SU-DHL-6 (cell line): ENCODE measurements around the gene RASA2.

Experiments
- H2AFZ ChIP-seq: fragments of 200-600 bp; sonication (generic); 2 replicates; pipeline ENCODE4 v1.6.1; 2014; ENCODE audit warnings: low read depth, mild to moderate bottlenecking, moderate library complexity, mixed read lengths, antibody characterized with exemption, low read length; ENCODE audit not compliant: severe bottlenecking
- H3F3A ChIP-seq: fragments of 200-600 bp; shearing (Covaris generic); 2 replicates; pipeline ENCODE4 v1.6.0; 2016; ENCODE audit warnings: antibody characterized with exemption, mild to moderate bottlenecking; ENCODE audit not compliant: insufficient read depth
- H3K27ac ChIP-seq: fragments of 200-600 bp; sonication (generic); 2 replicates; pipeline ENCODE4 v1.5.1; 2016; ENCODE audit warnings: low read depth, mild to moderate bottlenecking, low read length, moderate library complexity, mixed read lengths
- H3K27me3 ChIP-seq: fragments of 200-600 bp; sonication (generic), shearing (Covaris generic); 2 replicates; pipeline ENCODE4 v1.6.0; 2014; ENCODE audit warnings: mild to moderate bottlenecking, low read length
- H3K36me3 ChIP-seq: fragments of 200-600 bp; sonication (generic); 2 replicates; pipeline ENCODE4 v1.6.1; 2014; ENCODE audit warnings: mild to moderate bottlenecking, low read length, mixed read lengths
- H3K4me2 ChIP-seq: fragments of 300-600, 200-600 bp; shearing (Covaris generic), sonication (generic); 2 replicates; pipeline ENCODE4 v1.6.0; 2014; ENCODE audit warnings: low read length, low read depth, mild to moderate bottlenecking; ENCODE audit not compliant: poor library complexity, severe bottlenecking
- H3K4me3 ChIP-seq: fragments of 200-600 bp; sonication (generic); 2 replicates; pipeline ENCODE4 v1.5.1; 2014; ENCODE audit warnings: antibody characterized with exemption, low read length, mild to moderate bottlenecking, mixed read lengths; ENCODE audit not compliant: insufficient read depth, poor library complexity, severe bottlenecking
- H3K79me2 ChIP-seq: fragments of 200-600 bp; sonication (generic); 2 replicates; pipeline ENCODE4 v1.6.1; 2014; ENCODE audit warnings: mild to moderate bottlenecking, low read length, moderate library complexity; ENCODE audit not compliant: insufficient read depth
- H3K9ac ChIP-seq: fragments of 200-600 bp; sonication (generic); 2 replicates; pipeline ENCODE4 v1.7.0; 2014; ENCODE audit warnings: mild to moderate bottlenecking, low read length
- H3K9me2 ChIP-seq: fragments of 200-600 bp; sonication (generic); replicated peaks from 2 replicates; pipeline ENCODE4 v1.6.1; 2014; ENCODE audit warnings: low read length; ENCODE audit not compliant: insufficient read depth
- H3K9me3 ChIP-seq: fragments of 200-600 bp; sonication (generic); 2 replicates; pipeline ENCODE4 v1.6.1; 2014; ENCODE audit warnings: low read length, mixed read lengths; ENCODE audit not compliant: insufficient read depth
- H4K20me1 ChIP-seq: fragments of 200-600 bp; sonication (generic); 2 replicates; pipeline ENCODE4 v1.6.1; 2014; ENCODE audit warnings: low read depth, mild to moderate bottlenecking, antibody characterized with exemption, low read length, moderate library complexity, mixed read lengths
- CTCF ChIP-seq: fragments of 200-600 bp; sonication (generic); IDR thresholded peaks from one replicate; pipeline ENCODE4 v1.5.1; 2017; ENCODE audit warnings: antibody characterized with exemption, mild to moderate bottlenecking, low read length, moderate library complexity; ENCODE audit not compliant: insufficient read depth, poor library complexity, severe bottlenecking
- EZH2phosphoT487 ChIP-seq: fragments of 200-600 bp; sonication (generic), shearing (Covaris generic); conservative IDR thresholded peaks from 2 replicates; pipeline ENCODE4 v1.6.1; 2018; ENCODE audit warnings: mild to moderate bottlenecking, antibody characterized with exemption, low read length, moderate library complexity, mixed read lengths

Gene RASA2

GRCh38 chr3:141469720-141470119 is 17.1 kb upstream of the RASA2 start:
- no peak overlapping the region for H2AFZ ChIP-seq
- no peaks in the 10 kb centered on the region for H3K9me3 ChIP-seq
- TF ChIP-seq CTCF (no peak), EZH2phosphoT487 (no peak)
- no peak overlapping the region for H3K4me2 ChIP-seq
- H3K9me2 ChIP-seq, result no peaks in the 10 kb centered on the region
- no peaks in the 10 kb centered on the region for H3F3A ChIP-seq
- H3K27ac ChIP-seq, result no peak overlapping the region
- H3K27me3 ChIP-seq, result no peaks in the 10 kb centered on the region
- H3K36me3 ChIP-seq, result no peaks in the 10 kb centered on the region
- H3K9ac ChIP-seq, result no peak overlapping the region
- H4K20me1 ChIP-seq, result no peaks in the 10 kb centered on the region
- H3K79me2 ChIP-seq, result no peaks in the 10 kb centered on the region
- no peak overlapping the region for H3K4me3 ChIP-seq

GRCh38 chr3:141471160-141471559 is 15.7 kb upstream of the RASA2 start:
- no peak overlapping the region for H3K4me2 ChIP-seq

GRCh38 chr3:141476033-141476432 is 10.8 kb upstream of the RASA2 start:
- no peaks in the 10 kb centered on the region for H3K9me2 ChIP-seq
- no peaks in the 10 kb centered on the region for H3K27me3 ChIP-seq
- TF ChIP-seq EZH2phosphoT487 (no peak), CTCF (no peak)
- H3K27ac ChIP-seq, result no peak overlapping the region
- H3K9ac ChIP-seq, result no peak overlapping the region
- H3K9me3 ChIP-seq, result no peaks in the 10 kb centered on the region
- no peaks in the 10 kb centered on the region for H3K36me3 ChIP-seq
- H3K79me2 ChIP-seq, result no peaks in the 10 kb centered on the region
- H3K4me2 ChIP-seq, result no peak overlapping the region
- H3F3A ChIP-seq, result no peaks in the 10 kb centered on the region
- H4K20me1 ChIP-seq, result no peaks in the 10 kb centered on the region
- H2AFZ ChIP-seq, result no peak overlapping the region
- no peak overlapping the region for H3K4me3 ChIP-seq

More at GRCh38 chr3:141471160-141471559, 15.7 kb upstream of the RASA2 start:
- Histone ChIP-seq H3K27me3 (no peaks in the 10 kb centered on the region), H3K9me2 (no peaks in the 10 kb centered on the region), H3K9me3 (no peaks in the 10 kb centered on the region), H2AFZ (no peak overlapping the region), H4K20me1 (no peaks in the 10 kb centered on the region), H3K27ac (no peak overlapping the region), H3K36me3 (no peaks in the 10 kb centered on the region), H3K79me2 (no peaks in the 10 kb centered on the region), H3K9ac (no peak overlapping the region), H3F3A (no peaks in the 10 kb centered on the region), H3K4me3 (no peak overlapping the region)
- TF ChIP-seq EZH2phosphoT487 (no peak), CTCF (no peak)

- no peak overlapping the region for H3K4me2 ChIP-seq
- no peaks in the 10 kb centered on the region for H3K36me3 ChIP-seq
- no peaks in the 10 kb centered on the region for H3K9me2 ChIP-seq
- H2AFZ ChIP-seq, result no peak overlapping the region
- no peak overlapping the region for H3K27ac ChIP-seq
- H3K27me3 ChIP-seq, result no peaks in the 10 kb centered on the region
- no peaks in the 10 kb centered on the region for H3K9me3 ChIP-seq
- H3K4me3 ChIP-seq, result no peak overlapping the region
- H3F3A ChIP-seq, result no peaks in the 10 kb centered on the region
- no peaks in the 10 kb centered on the region for H4K20me1 ChIP-seq
- TF ChIP-seq CTCF, result no peak
- TF ChIP-seq EZH2phosphoT487, result no peak
- no peak overlapping the region for H3K9ac ChIP-seq
- H3K79me2 ChIP-seq, result no peaks in the 10 kb centered on the region
These were observed 9.6 kb upstream of the RASA2 start for GRCh38 chr3:141477224-141477623.
